ENCODE measurements around the gene FAR2. TPM values are rescaled to one million over a fixed set of nuclear protein-coding genes. Genes with fewer than 3 reads are reported as not detected.
"Not testable (repeated sequence)": the region's sequence is repeated elsewhere in the genome, so short reads cannot be mapped to it uniquely, and the experiment has no call there.

The FAR2 gene
- total RNA-seq, 1 experiment from 2014 or later, result 6.6 TPM

- H3K4me3 Mint-ChIP-seq (ENCODE audit: unreplicated experiment), result no peak overlapping the region
- H3K4me1 ChIP-seq, result no peaks in the 10 kb centered on the region
- peaks cover 9% of the 10 kb centered on the region for H3K9me3 Mint-ChIP-seq (ENCODE audit: unreplicated experiment)
- POLR2A ChIA-PET, result no interaction called here
- H3K27me3 ChIP-seq (replicated peaks; ENCODE audit: control insufficient read depth, insufficient read depth, low read length), result no peaks in the 10 kb centered on the region
- no peak for TF ChIP-seq CTCF (IDR thresholded peaks at IDR 0.05; ENCODE audit: insufficient read depth in 1 of 2, low read depth in 1 of 2, low read length in 1 of 2, severe bottlenecking in 1 of 2, unreplicated experiment in 1 of 2)
- no peak for DNase-seq
- H3K27me3 Mint-ChIP-seq (ENCODE audit: insufficient read depth, unreplicated experiment), result no peaks in the 10 kb centered on the region
- intact Hi-C loops (cut with micrococcal nuclease; ENCODE audit: unreplicated experiment), result no loop called here
- H3K36me3 ChIP-seq (ENCODE audit: control insufficient read depth, insufficient read depth, low read length), result no peaks in the 10 kb centered on the region
- H3K4me3 ChIP-seq (ENCODE audit: low read depth, low read length), result no peak overlapping the region
- no peaks in the 10 kb centered on the region for H3K36me3 Mint-ChIP-seq (ENCODE audit: insufficient read depth, unreplicated experiment)
- BruUV-seq (replicated peaks), result no TSS peak
- no peaks in the 10 kb centered on the region for H3K4me1 Mint-ChIP-seq (ENCODE audit: low read depth, unreplicated experiment)
- CTCF ChIA-PET, result no interaction called here
- no peak overlapping the region for H3K27ac Mint-ChIP-seq (ENCODE audit: unreplicated experiment)
- H3K9me3 ChIP-seq, result no peaks in the 10 kb centered on the region; the same call in 1 of the 2 replicates
Observed at GRCh38 chr12:29256598-29256997, 107.5 kb downstream of the FAR2 start.

- H3K4me1 ChIP-seq; H3K9me3 ChIP-seq; intact Hi-C loops (cut with micrococcal nuclease; ENCODE audit: unreplicated experiment); H3K36me3 Mint-ChIP-seq (ENCODE audit: insufficient read depth, unreplicated experiment); POLR2A ChIA-PET; DNase-seq; H3K4me1 Mint-ChIP-seq (ENCODE audit: low read depth, unreplicated experiment); H3K27me3 Mint-ChIP-seq (ENCODE audit: insufficient read depth, unreplicated experiment); BruUV-seq (replicated peaks); H3K36me3 ChIP-seq (ENCODE audit: control insufficient read depth, insufficient read depth, low read length); H3K4me3 ChIP-seq (ENCODE audit: low read depth, low read length); CTCF ChIA-PET; H3K27ac Mint-ChIP-seq (ENCODE audit: unreplicated experiment); H3K27me3 ChIP-seq (replicated peaks; ENCODE audit: control insufficient read depth, insufficient read depth, low read length); H3K4me3 Mint-ChIP-seq (ENCODE audit: unreplicated experiment): not testable (repeated sequence)
- H3K9me3 Mint-ChIP-seq (ENCODE audit: unreplicated experiment), result peaks cover 13% of the 10 kb centered on the region
Observed at GRCh38 chr12:29257687-29258086, 108.6 kb downstream of the FAR2 start.

- TF ChIP-seq CTCF (IDR thresholded peaks at IDR 0.05; ENCODE audit: insufficient read depth in 1 of 2, low read depth in 1 of 2, low read length in 1 of 2, severe bottlenecking in 1 of 2, unreplicated experiment in 1 of 2), result no peak
- no peak for DNase-seq
- BruUV-seq (replicated peaks), result no TSS peak
- H3K4me1 ChIP-seq, result no peaks in the 10 kb centered on the region
- no peak overlapping the region for H3K4me3 ChIP-seq (ENCODE audit: low read depth, low read length)
- no peaks in the 10 kb centered on the region; the same call in 1 of the 2 replicates for H3K9me3 ChIP-seq
- Mint-ChIP-seq H3K27ac (ENCODE audit: unreplicated experiment) (no peak overlapping the region), H3K4me1 (ENCODE audit: low read depth, unreplicated experiment) (no peaks in the 10 kb centered on the region), H3K9me3 (ENCODE audit: unreplicated experiment) (peaks cover 24% of the 10 kb centered on the region), H3K27me3 (ENCODE audit: insufficient read depth, unreplicated experiment) (no peaks in the 10 kb centered on the region), H3K36me3 (ENCODE audit: insufficient read depth, unreplicated experiment) (no peaks in the 10 kb centered on the region), H3K4me3 (ENCODE audit: unreplicated experiment) (no peak overlapping the region)
- intact Hi-C loops (cut with micrococcal nuclease; ENCODE audit: unreplicated experiment), result no loop called here
- ChIA-PET POLR2A (no interaction called here), CTCF (no interaction called here)
- no peaks in the 10 kb centered on the region for H3K36me3 ChIP-seq (ENCODE audit: control insufficient read depth, insufficient read depth, low read length)
- no peaks in the 10 kb centered on the region for H3K27me3 ChIP-seq (replicated peaks; ENCODE audit: control insufficient read depth, insufficient read depth, low read length)
Observed at GRCh38 chr12:29264424-29264823, 115.3 kb downstream of the FAR2 start.
